NCI-H2171 (cell line): ENCODE results near the gene MAST4.
"Not testable (repeated sequence)": the region's sequence is repeated elsewhere in the genome, so short reads cannot be mapped to it uniquely, and the experiment has no call there.

Source experiments
- DNase-seq: peaks from one replicate; lab custom pipeline; 2025; lab: John Stamatoyannopoulos, UW

MAST4 gene

GRCh38 chr5:67090040-67090439 is 493.8 kb downstream of the MAST4 start:
- DNase-seq: no peak

- no peak for DNase-seq
Measured at GRCh38 chr5:67090593-67090992, 494.4 kb downstream of the MAST4 start.

- no peak for DNase-seq
Measured at GRCh38 chr5:67092535-67092934, 496.3 kb downstream of the MAST4 start.

- no peak for DNase-seq
Measured at GRCh38 chr5:67093279-67093678, 497.1 kb downstream of the MAST4 start.

GRCh38 chr5:67094476-67095300 is 498.5 kb downstream of the MAST4 start:
- DNase-seq: no peak

GRCh38 chr5:67095346-67096171 is 499.4 kb downstream of the MAST4 start:
- DNase-seq: no peak

- DNase-seq: no peak
Measured at GRCh38 chr5:67098656-67099055, 502.5 kb downstream of the MAST4 start.

GRCh38 chr5:67100301-67100700 is 504.1 kb downstream of the MAST4 start:
- DNase-seq: no peak

GRCh38 chr5:67102708-67103107 is 506.5 kb downstream of the MAST4 start:
- DNase-seq: no peak

- no peak for DNase-seq
Measured at GRCh38 chr5:67104859-67105258, 508.7 kb downstream of the MAST4 start.

GRCh38 chr5:67105270-67105669 is 509.1 kb downstream of the MAST4 start:
- no peak for DNase-seq

GRCh38 chr5:67106626-67107342 is 510.6 kb downstream of the MAST4 start:
- no peak for DNase-seq

- DNase-seq: no peak
Measured at GRCh38 chr5:67111779-67112178, 515.6 kb downstream of the MAST4 start.

GRCh38 chr5:67115246-67115645 is 519.1 kb downstream of the MAST4 start:
- DNase-seq: no peak

GRCh38 chr5:67115817-67116216 is 519.6 kb downstream of the MAST4 start:
- DNase-seq: no peak

GRCh38 chr5:67118050-67118620 is 521.9 kb downstream of the MAST4 start:
- DNase-seq: no peak

- DNase-seq: no peak
Measured at GRCh38 chr5:67119010-67119409, 522.8 kb downstream of the MAST4 start.

GRCh38 chr5:67120032-67120431 is 523.8 kb downstream of the MAST4 start:
- DNase-seq: no peak

GRCh38 chr5:67123819-67124218 is 527.6 kb downstream of the MAST4 start:
- DNase-seq: no peak

GRCh38 chr5:67124556-67124955 is 528.4 kb downstream of the MAST4 start:
- no peak for DNase-seq

GRCh38 chr5:67127347-67127895 is 531.2 kb downstream of the MAST4 start:
- not testable (repeated sequence) for DNase-seq

GRCh38 chr5:67129768-67130167 is 533.6 kb downstream of the MAST4 start:
- DNase-seq: no peak
